GM10847 (cell line): Measurements from ENCODE around the gene FCHO2.

Source experiments
- POLR2A ChIP-seq: IDR thresholded peaks from 2 replicates; pipeline ENCODE4 v1.6.1; 2011; ENCODE audit not compliant: insufficient read length; ENCODE audit errors: extremely low read depth

The FCHO2 gene

DNA sequence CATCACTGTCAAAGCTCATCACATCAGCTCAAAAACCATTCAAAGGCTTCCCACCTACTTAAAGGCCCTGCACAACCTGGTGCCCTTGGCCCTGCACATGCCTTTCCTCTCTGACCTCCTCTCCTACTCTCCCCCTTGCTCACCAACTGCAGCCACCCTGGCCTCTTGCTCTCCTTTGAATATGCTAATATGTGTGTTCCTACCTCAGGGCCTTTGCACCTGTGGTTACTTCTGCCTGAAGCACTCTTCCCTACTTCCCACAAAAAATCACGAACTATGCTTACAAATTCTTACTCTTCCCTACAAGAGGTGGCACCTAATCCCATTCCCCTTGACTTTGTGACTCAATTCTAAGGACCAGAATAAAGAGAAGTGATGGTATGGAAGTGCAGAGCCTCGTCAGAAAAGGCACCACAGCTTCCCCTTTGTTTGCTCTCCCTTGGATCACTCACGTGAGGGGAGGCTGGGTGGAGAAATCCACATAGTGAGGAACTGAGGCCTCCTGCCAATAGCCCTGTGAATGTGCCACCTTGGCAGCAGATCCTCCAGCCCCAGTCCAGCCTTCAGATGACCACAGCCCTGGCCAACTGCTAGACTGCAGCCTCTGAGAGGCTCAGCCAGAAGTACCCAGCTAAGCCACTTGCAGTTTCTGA lies 161.4 kb downstream of the FCHO2 start:
- TF ChIP-seq POLR2A = no peak

DNA sequence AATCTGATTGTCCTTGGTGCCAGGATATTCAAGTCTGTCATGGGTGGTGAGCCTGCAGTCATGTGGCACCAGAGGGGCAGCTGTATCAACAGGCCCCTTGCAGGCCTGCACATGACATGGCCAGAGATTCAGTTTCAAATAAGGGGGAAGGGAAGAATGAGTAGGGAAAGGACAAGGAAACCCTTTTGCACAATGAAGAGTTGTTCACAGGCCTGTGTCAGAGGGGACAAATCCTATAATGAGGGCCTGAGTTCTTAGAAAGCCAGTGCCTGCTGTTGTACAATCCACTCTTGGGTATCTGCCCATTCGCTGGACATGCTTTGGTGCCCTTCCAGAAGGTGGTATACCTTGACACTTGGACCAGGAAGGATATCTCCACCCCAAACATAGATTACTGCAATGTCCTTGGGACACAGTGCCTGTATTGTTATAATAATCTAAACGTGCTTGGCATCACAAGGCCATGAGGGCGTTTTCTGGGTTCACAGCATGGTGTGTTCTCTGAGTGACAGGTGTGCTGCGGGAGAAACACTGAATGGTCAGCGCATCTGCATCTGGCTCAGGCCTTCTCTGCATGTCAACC lies 162.6 kb downstream of the FCHO2 start:
- TF ChIP-seq POLR2A = no peak

DNA sequence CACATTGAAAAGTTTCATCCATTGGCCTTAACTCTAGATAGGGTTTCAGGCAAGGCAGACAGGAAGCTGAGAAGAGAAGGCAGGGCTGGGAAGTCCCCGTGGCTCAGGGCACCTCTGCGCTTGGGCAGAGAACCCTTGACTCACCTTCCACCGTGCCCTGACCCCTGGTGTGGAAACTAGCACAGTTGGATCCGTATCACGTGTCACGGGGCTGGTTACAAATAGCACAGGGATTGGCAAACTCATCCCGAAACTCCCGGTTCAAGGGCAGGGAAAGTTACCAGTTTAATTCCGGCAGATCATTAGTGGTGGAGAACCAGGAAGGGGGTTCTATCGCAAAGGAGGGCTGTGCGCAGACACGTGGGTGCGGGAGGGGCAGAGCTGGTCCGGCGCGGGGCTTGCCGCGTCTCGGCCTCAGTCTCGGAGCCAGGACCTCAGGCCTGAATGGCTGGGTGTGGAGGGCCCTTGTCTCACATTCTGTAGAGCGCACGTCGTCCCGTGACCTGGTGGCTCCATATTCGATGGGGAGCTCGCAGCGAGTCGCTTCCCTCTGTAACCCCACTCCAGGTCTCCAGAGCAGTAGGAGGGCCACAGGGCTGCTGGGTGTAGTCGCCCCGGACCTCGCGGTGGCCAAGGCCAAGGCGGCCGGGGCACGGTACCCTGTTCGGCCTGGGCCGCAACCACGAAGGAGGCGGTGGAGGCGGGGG lies 163.8 kb downstream of the FCHO2 start:
- no peak for TF ChIP-seq POLR2A

DNA sequence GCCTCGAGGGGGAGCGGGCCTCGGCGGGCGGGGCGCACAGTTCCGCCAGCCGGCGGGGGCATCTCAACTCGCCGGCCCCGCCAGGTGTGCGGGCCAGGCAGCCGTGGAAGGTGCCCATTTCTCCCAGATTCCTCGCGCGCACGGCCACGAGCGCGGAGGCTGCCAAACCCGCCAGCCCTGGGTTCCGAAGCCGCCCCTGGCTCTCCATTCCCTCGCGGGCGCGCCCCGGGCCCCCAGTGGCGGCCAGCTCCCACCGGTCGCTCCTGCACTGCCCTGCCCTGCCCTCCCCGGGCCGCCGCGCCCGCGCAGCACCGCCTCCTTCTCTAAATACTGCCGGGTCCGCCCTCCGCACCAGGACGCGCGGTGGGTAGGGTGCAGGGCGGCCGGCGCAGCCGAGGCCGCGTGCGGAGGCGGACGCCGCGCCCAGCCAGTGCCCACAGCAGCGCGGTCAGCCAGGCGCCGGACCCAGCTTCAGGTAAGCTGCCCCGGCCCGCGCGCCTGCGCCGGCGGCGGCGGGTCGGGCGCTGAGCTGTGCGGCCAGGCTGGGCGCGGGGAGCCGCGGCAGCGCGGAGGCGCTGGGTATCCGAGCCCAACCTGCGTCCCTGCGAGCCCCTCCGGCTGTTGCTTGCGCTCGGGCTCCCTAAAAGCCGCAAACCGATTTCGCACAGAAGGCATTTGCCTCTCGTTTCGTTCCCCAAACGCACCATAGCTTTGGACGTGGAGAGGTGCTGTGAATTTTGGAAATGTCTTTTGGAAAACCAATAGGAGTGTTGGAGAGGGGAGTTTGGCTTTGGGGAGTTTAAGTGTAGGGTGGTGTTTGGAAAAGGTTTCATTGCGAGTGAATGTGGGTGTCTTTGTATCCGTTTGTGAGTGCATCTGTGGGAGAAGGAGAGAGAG lies 164.6 kb downstream of the FCHO2 start, which contains the start of gene TMEM171:
Gene TMEM171 (plus strand): TSS at position 354 of the 897 bp plus-strand sequence. CDS start 2,799 bp downstream, outside the sequence.
- no peak for TF ChIP-seq POLR2A

DNA sequence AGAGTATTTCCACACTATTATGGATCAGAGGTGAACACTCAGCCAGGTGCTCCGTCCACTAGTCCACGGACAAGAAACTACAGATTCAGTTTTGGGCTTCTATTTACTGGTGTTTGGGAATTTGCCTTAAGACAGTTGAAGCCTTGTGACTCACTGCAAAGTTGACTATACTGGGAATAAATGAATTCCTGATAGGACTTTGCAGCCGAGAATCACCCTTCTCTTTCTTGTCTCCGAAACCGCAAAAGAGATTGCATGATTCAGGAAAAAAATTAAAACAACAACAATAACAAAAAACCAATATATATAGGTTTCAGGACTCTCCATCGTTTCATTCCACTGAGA lies 165.2 kb downstream of the FCHO2 start:
- no peak for TF ChIP-seq POLR2A

DNA sequence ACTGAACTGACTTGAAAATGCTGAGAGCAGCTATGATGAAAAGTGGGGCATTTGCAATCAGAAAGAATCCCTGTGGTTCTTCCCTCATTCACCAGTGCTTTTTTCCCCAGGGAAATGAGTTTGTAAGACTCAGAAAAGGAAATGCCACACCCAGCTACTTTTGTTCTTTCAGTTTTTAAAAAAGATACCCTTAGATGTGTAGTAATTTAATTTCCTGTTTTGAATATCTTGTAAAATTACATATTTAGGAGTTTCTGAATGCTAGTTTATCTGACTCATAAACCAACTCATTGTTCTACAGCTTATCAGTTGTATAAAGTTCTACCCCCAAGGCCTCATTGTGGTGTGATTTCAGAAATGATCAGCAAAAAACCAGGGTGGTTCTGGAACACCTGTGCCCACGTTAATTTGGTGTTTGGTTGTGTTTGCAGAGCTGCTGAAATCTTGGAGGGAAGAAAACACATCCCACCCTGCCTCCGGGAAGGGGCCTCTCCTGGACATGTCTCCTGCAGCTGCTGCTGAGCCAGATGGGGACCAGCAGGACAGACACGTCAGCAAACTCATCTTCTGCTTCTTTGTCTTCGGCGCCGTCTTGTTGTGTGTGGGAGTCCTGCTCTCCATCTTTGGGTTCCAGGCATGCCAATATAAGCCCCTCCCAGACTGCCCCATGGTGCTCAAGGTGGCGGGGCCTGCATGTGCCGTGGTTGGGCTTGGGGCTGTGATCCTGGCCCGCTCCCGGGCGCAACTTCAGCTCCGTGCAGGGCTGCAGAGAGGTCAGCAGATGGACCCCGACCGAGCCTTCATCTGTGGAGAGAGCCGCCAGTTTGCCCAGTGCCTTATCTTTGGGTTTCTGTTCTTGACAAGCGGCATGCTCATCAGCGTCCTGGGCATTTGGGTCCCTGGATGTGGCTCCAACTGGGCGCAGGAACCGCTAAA lies 167.3 kb downstream of the FCHO2 start:
- no peak for TF ChIP-seq POLR2A

DNA sequence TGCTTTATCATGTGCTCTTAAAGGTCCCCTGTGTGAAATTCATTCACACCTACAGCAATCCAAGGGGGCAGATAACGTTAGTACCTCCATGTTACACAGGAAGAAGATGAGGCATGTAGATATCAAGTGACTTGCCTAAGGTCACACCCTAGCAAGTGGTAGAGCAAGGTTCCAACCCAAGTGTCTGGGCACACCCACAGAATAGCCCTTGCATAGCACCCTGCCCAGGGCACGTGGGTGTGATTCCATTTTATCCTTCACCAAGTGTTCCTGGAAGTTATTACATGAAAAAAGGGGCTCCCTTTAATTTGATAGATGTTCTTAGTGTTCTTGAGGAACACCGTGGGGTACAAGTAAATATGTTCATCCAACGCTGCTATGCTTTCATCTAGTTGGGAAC lies 169.4 kb downstream of the FCHO2 start:
- no peak for TF ChIP-seq POLR2A

DNA sequence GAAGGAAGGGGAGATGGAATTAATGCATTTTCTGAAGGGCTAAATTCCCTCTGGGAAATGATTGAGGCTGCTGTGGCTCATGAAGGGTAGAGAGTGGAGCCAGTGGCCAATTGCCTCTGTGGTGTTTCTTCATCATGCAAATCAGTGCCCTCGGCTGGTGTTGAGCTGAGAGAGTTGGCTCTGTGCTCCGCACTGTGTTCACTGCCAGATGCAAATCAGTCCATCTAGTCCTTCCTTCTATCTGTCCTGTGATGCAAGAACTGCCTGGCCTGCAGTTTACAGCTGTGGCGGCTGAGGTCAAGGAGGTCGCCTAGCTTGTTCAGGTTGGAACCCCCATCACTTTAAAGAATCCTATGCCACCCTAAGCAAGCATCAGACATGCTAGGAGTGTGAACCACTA lies 170.5 kb downstream of the FCHO2 start:
- no peak for TF ChIP-seq POLR2A

DNA sequence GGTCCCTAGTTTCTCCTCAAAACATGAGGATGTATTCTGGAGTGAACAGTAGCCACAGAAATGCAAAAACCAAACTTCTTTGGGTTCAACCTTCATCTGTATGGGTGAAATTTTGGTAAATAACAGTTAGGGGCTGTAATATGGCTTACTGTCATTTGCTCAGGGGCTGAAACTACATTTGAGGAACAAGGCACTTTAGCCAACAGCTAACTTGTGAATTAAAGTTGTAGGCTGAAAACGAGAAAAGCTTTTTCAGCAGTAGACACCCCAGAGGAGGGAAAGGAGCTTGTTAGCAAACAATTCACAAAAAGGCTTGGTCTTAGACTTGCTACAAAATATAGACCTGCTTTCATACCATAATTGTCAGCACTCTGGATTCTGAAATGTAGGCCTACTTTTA lies 171.1 kb downstream of the FCHO2 start:
- no peak for TF ChIP-seq POLR2A

DNA sequence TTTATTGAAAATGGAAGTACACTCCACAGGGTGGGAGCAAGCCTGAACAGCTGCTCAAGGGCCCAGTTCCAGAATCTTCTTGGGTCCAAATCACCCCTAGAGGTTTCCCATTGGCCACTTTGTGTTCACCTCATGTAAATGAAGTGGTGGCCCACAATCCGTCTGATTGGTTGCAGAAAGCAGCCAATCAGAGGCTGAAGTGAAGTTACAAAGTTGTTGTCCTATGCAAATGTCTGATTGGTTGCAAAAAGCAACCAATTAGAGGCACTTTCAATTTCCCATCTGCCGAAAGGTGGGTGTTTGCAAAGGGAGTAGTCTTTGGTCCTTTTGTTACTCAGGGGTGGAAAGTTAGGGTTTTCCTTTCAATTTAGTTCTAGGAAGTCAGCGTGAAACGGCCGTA lies 173.3 kb downstream of the FCHO2 start:
- no peak for TF ChIP-seq POLR2A

DNA sequence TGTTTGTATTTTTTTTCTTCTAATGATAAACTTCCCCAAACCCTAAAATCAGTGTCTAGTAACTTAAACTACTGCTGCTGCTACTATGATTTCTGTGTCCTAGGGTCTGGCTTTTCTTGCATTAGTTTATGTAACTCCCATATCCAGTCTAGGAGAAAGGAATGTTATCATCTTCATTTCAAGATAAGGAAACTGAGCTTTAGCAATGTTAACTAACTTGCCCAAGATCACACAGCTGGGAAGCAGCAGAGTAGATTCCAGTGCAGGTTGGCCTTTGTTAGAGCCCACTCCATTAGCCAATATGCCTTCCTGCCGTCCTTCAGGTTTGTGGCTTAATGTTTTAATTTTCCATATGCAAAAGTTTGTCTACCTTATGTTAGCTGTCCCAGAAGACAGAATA lies 175.0 kb downstream of the FCHO2 start:
- no peak for TF ChIP-seq POLR2A

DNA sequence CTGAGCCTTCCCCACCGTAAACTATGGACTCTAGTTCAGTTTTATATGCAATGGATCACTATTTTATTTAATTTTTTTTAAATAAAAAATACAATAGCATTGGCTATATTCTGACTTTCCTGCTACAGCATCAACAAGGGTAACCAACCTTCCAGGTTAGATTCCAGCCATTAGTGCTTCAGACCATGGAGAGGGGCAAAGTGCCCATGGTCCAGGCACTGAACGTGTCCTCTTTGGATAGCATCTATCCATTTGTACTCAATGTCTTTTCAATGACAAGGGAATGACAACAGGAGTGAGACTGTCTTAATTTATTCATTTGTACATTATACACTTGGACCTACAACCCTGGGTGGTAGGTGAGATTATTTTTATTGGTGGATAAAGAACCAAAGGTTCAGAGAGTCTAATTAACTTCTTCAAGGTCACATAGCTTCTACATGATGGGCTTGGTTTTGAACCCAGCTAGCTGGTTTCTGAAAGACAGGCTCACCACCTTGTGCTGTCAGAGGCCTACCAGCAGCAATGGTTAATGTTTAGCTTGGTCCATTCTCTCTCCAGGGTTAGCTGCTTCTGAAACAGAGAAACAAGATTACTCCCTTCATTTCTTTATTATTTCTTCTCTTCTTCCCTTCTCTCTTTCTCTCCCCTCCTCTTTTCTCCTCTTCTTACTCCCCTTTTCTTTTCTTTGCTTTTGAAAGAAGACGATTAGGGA lies 176.0 kb downstream of the FCHO2 start:
- TF ChIP-seq POLR2A = no peak

DNA sequence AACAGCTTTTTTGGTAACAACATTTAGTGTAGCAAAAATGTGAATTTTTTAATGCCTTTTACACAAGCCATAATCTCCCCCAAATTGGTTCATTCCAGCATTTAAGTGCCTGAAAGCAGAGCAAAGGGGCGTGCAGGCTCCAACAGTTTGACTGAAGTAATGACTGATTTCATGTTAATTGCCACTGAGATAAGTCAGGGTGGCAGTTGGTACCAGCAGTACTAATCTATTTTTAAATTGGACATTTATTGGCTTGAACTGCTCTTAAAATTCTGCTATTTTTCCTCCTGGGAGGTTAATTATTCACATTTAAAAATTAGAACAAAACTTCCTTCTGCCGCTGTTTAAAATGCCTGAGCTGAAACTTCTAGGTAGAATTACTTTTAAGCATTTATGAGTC lies 176.9 kb downstream of the FCHO2 start:
- TF ChIP-seq POLR2A = no peak

DNA sequence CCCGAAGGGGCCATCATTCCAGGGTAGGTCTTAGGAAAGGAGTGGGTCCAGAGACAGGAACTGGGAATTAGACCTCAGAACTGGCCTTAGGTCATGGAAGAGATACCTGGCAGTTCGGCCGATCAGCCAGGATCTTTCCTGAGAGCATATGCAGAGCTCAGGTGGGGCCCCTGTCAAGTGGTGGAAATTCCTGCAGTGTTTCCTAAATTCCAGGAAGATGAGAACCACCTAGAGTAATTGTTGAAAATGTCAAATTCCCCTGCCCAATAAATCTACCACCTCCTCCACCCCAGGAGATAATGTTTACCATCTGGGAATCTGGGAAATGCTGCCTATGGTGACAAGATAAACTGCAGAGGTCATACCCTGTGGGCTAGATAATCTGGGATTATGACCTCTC lies 179.2 kb downstream of the FCHO2 start:
- TF ChIP-seq POLR2A = no peak

DNA sequence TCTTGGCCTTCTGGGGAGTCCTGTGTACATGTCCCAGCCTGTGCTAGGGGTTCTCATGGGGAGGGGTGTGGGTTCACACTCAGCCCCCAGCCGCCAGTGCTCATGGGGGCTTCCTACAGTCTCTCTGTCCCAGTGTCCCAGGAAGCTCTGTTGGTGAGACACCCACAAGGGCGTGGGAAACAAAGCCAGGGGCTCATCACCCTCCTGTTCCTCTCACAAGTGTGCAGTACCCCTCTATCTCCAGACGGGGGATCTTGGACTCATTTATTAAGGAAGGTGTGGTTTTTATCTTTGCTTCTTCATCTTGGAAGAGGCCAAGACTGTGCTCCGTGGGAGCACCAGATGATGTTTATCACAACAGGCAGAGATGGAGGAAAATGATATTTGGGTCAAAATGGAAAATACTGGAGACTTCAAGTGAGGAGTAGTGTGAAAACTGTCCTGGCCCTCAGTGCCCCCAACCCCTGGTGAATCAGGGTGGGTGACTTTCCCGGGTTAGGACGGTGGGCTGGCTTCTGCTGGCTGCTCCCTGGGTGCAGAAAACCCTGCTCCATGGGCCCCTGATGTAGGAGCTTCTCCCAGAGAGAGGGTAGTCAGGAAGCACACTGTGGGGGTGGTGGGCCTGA lies 179.7 kb downstream of the FCHO2 start:
- no peak for TF ChIP-seq POLR2A
